Neuronal stem cell (in vitro differentiated cells): ENCODE data around the gene RAB11FIP3.

Source experiments
- DNase-seq: peaks from one replicate; pipeline ENCODE4 v3.0.0-alpha.2; 2013; ENCODE audit warnings: low spot score
- H2AFZ ChIP-seq: one replicate; pipeline ENCODE4 v1.6.1; 2013; ENCODE audit warnings: mild to moderate bottlenecking, low read length, inconsistent platforms
- H2AK5ac ChIP-seq: 2 replicates; pipeline ENCODE4 v1.6.1; 2013; ENCODE audit warnings: low read depth, mild to moderate bottlenecking, inconsistent platforms, low read length, moderate library complexity, mixed read lengths
- H2BK120ac ChIP-seq: 2 replicates; pipeline ENCODE4 v1.6.1; 2013; ENCODE audit warnings: low read depth, mild to moderate bottlenecking, inconsistent platforms, low read length, moderate library complexity, mixed read lengths
- H2BK12ac ChIP-seq: one replicate; pipeline ENCODE4 v1.6.1; 2013; ENCODE audit warnings: low read length, inconsistent platforms
- H2BK15ac ChIP-seq: 2 replicates; pipeline ENCODE4 v1.6.1; 2013; ENCODE audit warnings: mild to moderate bottlenecking, low read length, inconsistent platforms, mixed read lengths
- H2BK5ac ChIP-seq: one replicate; pipeline ENCODE4 v1.6.1; 2013; ENCODE audit warnings: inconsistent platforms, mild to moderate bottlenecking, low read length, moderate library complexity
- H3K14ac ChIP-seq: one replicate; pipeline ENCODE4 v1.6.1; 2013; ENCODE audit warnings: low read length, inconsistent platforms
- H3K18ac ChIP-seq: 2 replicates; pipeline ENCODE4 v1.6.1; 2013; ENCODE audit warnings: low read length, inconsistent platforms
- H3K23ac ChIP-seq: 2 replicates; pipeline ENCODE4 v1.6.1; 2013; ENCODE audit warnings: low read depth, mild to moderate bottlenecking, mixed read lengths, low read length, inconsistent platforms; ENCODE audit not compliant: poor library complexity
- H3K27ac ChIP-seq: replicated peaks from 3 replicates; pipeline ENCODE4 v1.5.1; 2013; ENCODE audit warnings: low read length, inconsistent platforms
- H3K27me3 ChIP-seq, 3 experiments: 2 replicates each; pipeline ENCODE4 v1.6.1; 2013; ENCODE audit warnings: low read length in 3 of 3, mild to moderate bottlenecking in 2 of 3, inconsistent platforms in 1 of 3, low read depth in 1 of 3, mixed read lengths in 1 of 3, moderate library complexity in 1 of 3; ENCODE audit not compliant: control insufficient read depth in 3 of 3, insufficient read depth in 3 of 3
- H3K36me3 ChIP-seq, 2 donors: replicated peaks in 1 of 2; 2 replicates each; pipeline ENCODE4 v1.6.1; 2013; ENCODE audit warnings: low read length in 2 of 2; ENCODE audit not compliant: control insufficient read depth in 2 of 2, insufficient read depth in 2 of 2
- H3K4ac ChIP-seq: 2 replicates; pipeline ENCODE4 v1.6.1; 2013; ENCODE audit warnings: inconsistent platforms, mild to moderate bottlenecking, low read length, moderate library complexity
- H3K4me1 ChIP-seq, 2 donors: 1 replicate in 1 of 2; 2 replicates in 1 of 2; pipeline ENCODE4 v1.6.1; 2013; ENCODE audit warnings: low read length in 2 of 2, low read depth in 1 of 2; ENCODE audit not compliant: control insufficient read depth in 2 of 2, insufficient read depth in 1 of 2
- H3K4me2 ChIP-seq: one replicate; pipeline ENCODE4 v1.6.1; 2013; ENCODE audit warnings: mild to moderate bottlenecking, low read length, inconsistent platforms; ENCODE audit not compliant: insufficient read depth, poor library complexity, severe bottlenecking
- H3K4me3 ChIP-seq, 2 donors: 2 replicates each; pipeline ENCODE4 v1.5.1; 2013; ENCODE audit warnings: low read length in 2 of 2, mild to moderate bottlenecking in 2 of 2, inconsistent platforms in 1 of 2, moderate library complexity in 1 of 2
- H3K79me1 ChIP-seq: one replicate; pipeline ENCODE4 v1.6.1; 2013; ENCODE audit warnings: low read depth, mild to moderate bottlenecking, inconsistent platforms, low read length, moderate library complexity
- H3K9ac ChIP-seq: one replicate; pipeline ENCODE4 v1.6.1; 2013; ENCODE audit warnings: mild to moderate bottlenecking, low read depth, low read length, inconsistent platforms; ENCODE audit not compliant: poor library complexity
- H3K9me3 ChIP-seq, 2 donors: replicated peaks in 1 of 2; 2 replicates each; pipeline versions ENCODE3 to v1.6.1; 2013; ENCODE audit warnings: low read length in 2 of 2, mild to moderate bottlenecking in 2 of 2, inconsistent platforms in 1 of 2, low read depth in 1 of 2, mixed read lengths in 1 of 2, moderate library complexity in 1 of 2; ENCODE audit not compliant: control insufficient read depth in 2 of 2, insufficient read depth in 1 of 2
- H4K8ac ChIP-seq: one replicate; pipeline ENCODE4 v1.6.1; 2013; ENCODE audit warnings: low read depth, mild to moderate bottlenecking, inconsistent platforms, low read length, moderate library complexity
- H4K91ac ChIP-seq: one replicate; pipeline ENCODE4 v1.6.1; 2013; ENCODE audit warnings: low read length, low read depth, mild to moderate bottlenecking, inconsistent platforms; ENCODE audit not compliant: poor library complexity
- WGBS, 2 donors: extraction: QIAGEN DNeasy Blood & Tissue Kit; methylation state at CpG; one replicate each; pipeline ENCODE4 v1.1.7; 2013; ENCODE audit warnings: missing lambda C conversion rate in 2 of 2, mixed read lengths in 1 of 2; ENCODE audit not compliant: insufficient read length in 2 of 2, insufficient replicate concordance in 1 of 2; ENCODE audit errors: extremely low coverage in 2 of 2; 5-methylcytosine and 5-hydroxymethylcytosine counted together

Gene RAB11FIP3

DNA sequence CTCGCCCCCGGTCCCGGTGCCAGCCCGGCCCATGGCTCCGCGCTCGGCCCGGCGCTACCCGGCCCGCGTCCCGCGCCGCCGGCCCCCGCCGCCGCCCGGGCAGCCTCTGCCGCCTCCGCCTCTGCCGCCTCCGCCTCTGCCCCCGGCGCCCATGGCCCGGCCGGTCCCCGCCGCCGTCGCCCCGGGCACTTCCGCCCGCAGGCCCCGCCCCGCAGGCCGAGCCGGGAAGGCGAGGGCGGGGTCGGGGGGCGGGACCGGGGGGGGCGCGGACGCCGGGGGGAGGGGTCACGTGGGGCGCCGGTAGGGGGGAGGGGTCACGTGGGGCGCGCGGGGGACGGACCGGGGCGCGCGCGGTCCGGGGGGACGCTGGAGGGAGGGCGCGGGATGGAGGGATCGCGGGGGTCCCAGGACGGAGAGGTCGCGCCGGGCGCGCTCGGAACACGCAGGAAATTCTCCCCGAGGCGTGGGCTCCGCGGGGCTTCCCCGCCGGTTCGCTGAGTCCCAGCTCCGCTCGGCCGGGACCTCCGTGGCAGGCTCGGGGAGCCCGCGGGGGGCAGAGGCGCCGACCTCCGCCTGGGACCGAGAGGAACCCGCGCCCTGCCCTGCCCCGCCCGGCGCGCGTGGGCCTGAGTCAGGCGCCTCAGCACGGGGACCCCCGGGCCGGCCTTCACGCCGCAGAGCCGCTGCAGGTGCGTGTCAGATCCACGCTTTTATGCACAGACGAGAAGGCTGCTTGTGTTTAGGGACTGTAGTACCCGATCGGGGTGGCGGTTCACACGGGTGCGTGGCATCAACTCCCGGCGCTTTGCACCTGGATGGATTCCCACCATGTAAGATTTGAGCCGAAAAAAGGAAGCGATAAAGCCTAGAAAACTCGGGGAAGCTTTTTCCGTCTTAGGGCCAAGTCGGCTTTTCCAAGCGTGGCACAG lies 43.4 kb upstream of the RAB11FIP3 start, which contains the start of gene PGAP6:
PGAP6 (minus strand) TSS at position 190 of the 929 bp plus-strand sequence; CDS start at position 33, 157 bp downstream.
- no peak within 1 kb of the TSS for H4K91ac ChIP-seq
- no peak within 1 kb of the TSS for H3K27ac ChIP-seq
- peak within 1 kb of the TSS; percentile 81 for H2AK5ac ChIP-seq
- H3K23ac ChIP-seq: peak within 1 kb of the TSS; percentile 86
- peak within 1 kb of the TSS; percentile 89 for H2AFZ ChIP-seq
- H3K4ac ChIP-seq: no peak within 1 kb of the TSS
- no peaks in the 10 kb centered on the region for H3K9me3 ChIP-seq
- no CpG with 5 or more reads among the region's 123 CpGs for WGBS, 2 donors
- no peak within 1 kb of the TSS for H4K8ac ChIP-seq
- peak within 1 kb of the TSS; percentile 97 for H3K18ac ChIP-seq
- H2BK15ac ChIP-seq: peak within 1 kb of the TSS; percentile 95
- H3K4me1 ChIP-seq: peaks cover 20 to 24% of the 10 kb centered on the region in 2 donors
- H3K27me3 ChIP-seq: peaks cover 0 to 19% (median 7%) of the 10 kb centered on the region in 3 experiments
- no peak for DNase-seq
- peak within 1 kb of the TSS; percentile 78 to 96 for H3K4me3 ChIP-seq
- peak within 1 kb of the TSS; percentile 94 for H3K14ac ChIP-seq
- H2BK5ac ChIP-seq: no peak within 1 kb of the TSS
- H3K36me3 ChIP-seq: peaks cover under 1 to 9% of the 10 kb centered on the region in 2 donors
- peak within 1 kb of the TSS; percentile 100 for H3K4me2 ChIP-seq
- peaks cover 13% of the 10 kb centered on the region for H3K79me1 ChIP-seq
- H2BK120ac ChIP-seq: peak within 1 kb of the TSS; percentile 87
- peak within 1 kb of the TSS; percentile 73 for H2BK12ac ChIP-seq
- H3K9ac ChIP-seq: peak within 1 kb of the TSS; percentile 90

DNA sequence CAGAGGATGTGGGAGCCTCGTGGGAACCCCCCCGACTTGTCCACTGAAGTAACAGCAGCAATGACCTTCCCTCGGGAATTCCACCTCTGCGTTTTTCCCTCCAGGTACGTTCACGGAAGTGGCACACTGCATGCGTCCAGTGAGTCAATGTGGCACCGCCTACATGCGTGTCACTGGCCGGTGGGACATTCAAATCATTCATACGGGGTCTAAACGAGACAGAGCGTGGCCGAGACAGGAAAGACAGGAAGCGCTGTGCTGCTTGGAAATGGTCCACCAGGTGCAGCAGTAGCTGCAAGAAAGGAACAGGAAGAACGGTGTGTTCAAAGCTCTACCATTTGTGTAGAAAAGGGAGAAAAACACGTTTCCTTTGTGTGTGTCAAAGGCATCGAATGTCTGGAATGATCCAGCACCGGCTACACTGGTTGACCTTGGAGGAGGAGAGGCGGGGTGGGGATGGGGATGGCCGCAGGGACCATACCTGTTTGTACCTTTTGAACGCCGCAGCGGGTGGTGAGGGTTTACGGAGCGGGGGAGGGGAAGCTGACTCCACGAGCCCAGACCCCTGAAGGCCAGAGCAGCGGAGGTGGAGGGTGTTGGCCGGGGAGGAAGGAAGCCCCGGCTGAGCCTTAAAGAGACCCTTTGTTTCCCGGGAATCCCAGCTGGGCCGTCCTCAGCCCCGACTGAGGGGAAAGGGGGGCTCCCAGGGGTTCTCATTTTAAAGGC lies 42.0 kb upstream of the RAB11FIP3 start:
- Histone ChIP-seq H3K79me1 (peaks cover 13% of the 10 kb centered on the region), H2BK15ac (no peak overlapping the region), H2AFZ (peak overlapping the region; percentile 72), H3K4me1 (peaks cover 20 to 30% of the 10 kb centered on the region in 2 donors), H3K27me3 (peaks cover 0 to 19% (median 7%) of the 10 kb centered on the region in 3 experiments), H2BK12ac (no peak overlapping the region), H3K9me3 (no peaks in the 10 kb centered on the region), H2AK5ac (peak overlapping the region; percentile 90), H3K9ac (peak overlapping the region; percentile 9), H2BK120ac (no peak overlapping the region), H4K8ac (no peak overlapping the region), H3K36me3 (no peaks in the 10 kb centered on the region), H3K4me3 (peak overlapping the region in 1 of 2 donors; percentile 25), H4K91ac (no peak overlapping the region), H2BK5ac (no peak overlapping the region), H3K4me2 (peak overlapping the region; percentile 39), H3K23ac (no peak overlapping the region), H3K4ac (no peak overlapping the region), H3K14ac (no peak overlapping the region), H3K27ac (no peak overlapping the region), H3K18ac (no peak overlapping the region)
- DNase-seq: no peak
- WGBS, 2 donors: no CpG with 5 or more reads among the region's 33 CpGs

GRCh38 chr16:386641-387156 lies 38.8 kb upstream of the RAB11FIP3 start:
- no peak overlapping the region for H2AK5ac ChIP-seq
- WGBS, 2 donors: no CpG with 5 or more reads among the region's 19 CpGs
- H2BK15ac ChIP-seq: no peak overlapping the region
- no peak for DNase-seq
- H2AFZ ChIP-seq: peak overlapping the region; percentile 35
- peaks cover 1% of the 10 kb centered on the region for H3K79me1 ChIP-seq
- no peak overlapping the region for H3K18ac ChIP-seq
- H3K36me3 ChIP-seq: no peaks in the 10 kb centered on the region
- H3K23ac ChIP-seq: no peak overlapping the region
- peaks cover 13 to 30% of the 10 kb centered on the region in 2 donors for H3K4me1 ChIP-seq
- H4K8ac ChIP-seq: no peak overlapping the region
- H3K4me2 ChIP-seq: no peak overlapping the region
- no peaks in the 10 kb centered on the region for H3K9me3 ChIP-seq
- no peak overlapping the region for H3K4ac ChIP-seq
- no peak overlapping the region for H4K91ac ChIP-seq
- H3K4me3 ChIP-seq: no peak overlapping the region
- no peak overlapping the region for H2BK120ac ChIP-seq
- peaks cover 0 to 19% (median 7%) of the 10 kb centered on the region in 3 experiments for H3K27me3 ChIP-seq
- H2BK12ac ChIP-seq: no peak overlapping the region
- no peak overlapping the region for H3K14ac ChIP-seq
- H2BK5ac ChIP-seq: no peak overlapping the region
- no peak overlapping the region for H3K9ac ChIP-seq
- H3K27ac ChIP-seq: no peak overlapping the region
